HG02588 (cell line): ENCODE measurements around the gene CPT1A.

Source experiments
- ATAC-seq: cut with Tn5 transposase; IDR thresholded peaks from one replicate; pipeline ENCODE4 v1.9.1; 2021; ENCODE audit warnings: mild to moderate bottlenecking, moderate library complexity; ENCODE audit not compliant: unreplicated experiment

CPT1A gene

GRCh38 chr11:68804786-68805185, 36.9 kb downstream of the CPT1A start:
- no peak for ATAC-seq

DNA sequence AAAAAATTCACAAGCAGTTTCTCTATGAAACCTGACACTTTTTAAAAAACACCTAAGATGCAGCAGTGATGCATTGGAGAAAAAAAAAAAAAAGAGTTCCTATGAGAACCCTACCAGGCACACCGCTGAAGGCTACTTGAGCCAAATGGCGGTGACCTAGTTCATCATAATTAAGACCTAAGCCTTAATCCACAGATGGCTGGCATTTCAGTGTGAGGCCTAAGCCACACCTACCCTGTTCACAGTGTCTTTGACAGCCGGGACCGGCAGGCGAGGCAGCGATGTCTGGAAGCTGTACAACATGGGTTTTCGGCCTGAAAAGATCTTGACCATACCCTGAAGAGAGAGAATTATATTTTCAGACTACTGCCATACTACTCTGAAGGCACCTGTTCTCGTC, 38.0 kb downstream of the CPT1A start:
- no peak for ATAC-seq

DNA sequence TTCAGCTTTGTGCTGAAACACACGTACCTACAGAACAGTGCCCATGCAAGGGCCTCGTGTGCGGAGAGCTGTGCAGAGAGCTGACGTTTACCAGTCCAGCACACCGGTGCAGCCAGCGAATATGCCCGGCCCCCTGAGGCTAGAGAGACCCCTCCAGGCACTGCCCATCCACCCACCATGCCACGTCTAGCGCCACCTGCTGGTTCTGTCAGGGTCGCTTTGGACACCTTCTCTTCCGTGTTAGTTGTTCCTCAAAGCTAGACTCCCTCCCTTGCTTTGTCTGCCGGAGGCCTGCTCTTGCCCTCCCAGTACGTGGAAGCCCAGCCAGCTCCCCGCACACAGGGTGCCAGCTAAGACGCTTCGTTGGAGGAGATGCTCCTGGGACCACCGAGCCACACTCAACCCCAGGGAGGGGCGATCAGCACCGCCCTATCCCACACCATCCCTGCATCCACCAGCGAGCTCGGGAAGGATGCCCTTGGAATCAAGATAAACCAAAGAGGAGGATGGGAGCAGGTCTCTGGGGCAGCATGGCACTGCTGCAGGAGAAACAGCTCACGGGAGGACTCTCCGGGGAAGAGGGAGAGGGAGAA, 43.4 kb downstream of the CPT1A start:
- no peak for ATAC-seq

GRCh38 chr11:68796801-68797200, 44.9 kb downstream of the CPT1A start:
- ATAC-seq: no peak

GRCh38 chr11:68792400-68792966, 49.2 kb downstream of the CPT1A start:
- no peak for ATAC-seq

DNA sequence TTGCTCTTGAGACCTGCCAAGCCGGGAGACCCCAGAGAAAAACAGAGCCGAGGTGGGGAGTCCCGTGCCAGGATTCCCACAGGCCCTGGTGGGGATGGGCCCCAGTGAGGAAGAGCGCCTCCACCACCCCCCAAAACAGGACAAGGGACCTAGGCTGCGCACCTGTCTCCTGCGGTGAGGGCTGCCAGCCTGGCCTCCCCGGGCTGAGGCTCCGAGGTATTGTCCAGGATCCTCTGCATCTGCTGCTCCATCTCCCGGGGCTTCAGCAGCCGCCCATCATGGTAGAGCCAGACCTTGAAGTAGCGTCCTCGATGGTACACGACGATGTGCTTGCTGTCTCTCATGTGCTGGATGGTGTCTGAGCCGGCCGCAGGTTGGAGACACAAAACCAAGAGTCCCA, 57.1 kb downstream of the CPT1A start:
- ATAC-seq: no peak

DNA sequence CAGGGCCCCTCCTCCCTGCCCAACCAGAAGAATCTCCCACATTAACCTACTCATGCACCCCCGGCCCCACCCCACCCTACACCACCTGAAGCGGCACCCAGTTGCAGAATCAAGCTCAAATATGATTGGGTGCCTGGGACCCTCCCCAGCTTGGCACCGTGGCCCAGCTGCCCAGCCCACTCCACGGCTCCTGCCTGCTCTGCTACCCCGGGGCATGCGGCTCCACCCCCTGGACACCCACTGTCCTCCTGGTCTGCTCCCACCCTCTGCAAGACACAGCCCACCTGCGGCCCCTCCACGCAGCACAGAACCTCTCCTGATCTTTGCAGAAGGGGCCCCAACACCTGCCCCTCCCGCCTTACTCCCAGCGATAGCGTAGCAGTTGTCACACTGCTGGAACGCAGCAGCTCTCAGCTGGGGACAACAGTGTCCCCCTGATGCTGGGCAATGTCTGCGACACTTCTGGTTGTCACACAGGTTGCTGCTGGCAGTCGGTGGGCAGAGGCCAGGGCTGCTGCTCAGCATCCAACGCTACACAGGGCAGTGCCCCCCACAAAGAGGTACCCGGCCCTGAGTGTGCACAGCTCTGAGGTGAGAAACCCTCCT, 58.4 kb downstream of the CPT1A start:
- no peak for ATAC-seq

- no peak for ATAC-seq
Observed at GRCh38 chr11:68782711-68783110, 59.0 kb downstream of the CPT1A start.

GRCh38 chr11:68780829-68781228, 60.9 kb downstream of the CPT1A start:
- ATAC-seq: no peak

DNA sequence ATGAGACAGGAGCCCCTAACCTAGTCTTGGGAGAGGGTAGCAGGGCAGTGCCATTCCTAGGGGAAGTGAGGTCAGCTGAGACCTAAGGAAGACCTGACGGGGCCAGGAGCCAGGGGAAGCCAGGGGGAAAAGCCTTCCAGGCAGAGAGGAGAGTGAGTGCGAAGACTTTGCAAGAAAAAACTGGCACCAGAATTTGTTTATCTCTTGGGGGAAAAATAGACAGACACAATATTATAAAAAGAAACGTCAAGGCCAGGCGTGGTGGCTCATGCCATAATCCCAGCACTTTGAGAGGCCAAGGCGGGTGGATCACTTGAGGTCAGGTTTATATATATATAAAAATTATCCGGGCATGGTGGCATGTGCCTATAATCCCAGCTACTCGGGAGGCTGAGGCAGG, 63.5 kb downstream of the CPT1A start:
- ATAC-seq: no peak

DNA sequence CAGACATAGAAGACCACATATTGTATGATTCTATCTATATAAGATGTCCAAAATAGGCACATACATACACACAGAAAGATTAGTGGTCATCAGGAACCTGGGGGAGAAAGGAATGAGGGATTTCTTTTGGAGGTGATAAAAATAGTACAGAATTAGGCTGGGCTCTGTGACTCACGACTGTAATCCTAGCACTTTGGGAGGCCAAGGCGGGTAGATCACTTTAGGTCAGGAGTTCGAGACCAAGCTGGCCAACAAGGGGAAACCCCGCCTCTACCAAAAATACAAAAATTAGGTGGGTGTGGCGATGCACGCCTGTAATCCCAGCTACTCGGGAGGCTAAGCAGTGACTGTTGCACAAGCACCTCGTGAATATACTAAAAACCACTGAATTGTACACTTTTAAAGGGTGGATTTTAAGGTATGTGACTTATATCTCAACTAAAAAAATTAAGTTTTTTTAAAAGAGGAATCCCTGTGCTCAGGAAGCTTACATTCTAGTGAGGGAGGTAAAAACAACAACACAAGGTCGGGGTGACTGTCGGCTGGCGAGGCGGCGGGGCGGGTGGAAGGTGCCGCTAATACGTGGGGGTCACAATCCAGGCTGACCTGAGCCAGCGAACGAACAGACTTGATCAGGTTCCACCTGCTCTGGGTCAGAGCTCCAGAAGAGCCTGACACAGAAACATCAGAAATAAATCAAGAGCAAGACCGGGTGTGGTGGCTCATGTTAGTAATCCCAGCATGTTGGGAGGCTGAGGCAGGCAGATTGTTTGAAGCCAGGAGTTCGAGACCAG, 65.1 kb downstream of the CPT1A start:
- no peak for ATAC-seq

GRCh38 chr11:68775951-68776388, 65.7 kb downstream of the CPT1A start:
- no peak for ATAC-seq

DNA sequence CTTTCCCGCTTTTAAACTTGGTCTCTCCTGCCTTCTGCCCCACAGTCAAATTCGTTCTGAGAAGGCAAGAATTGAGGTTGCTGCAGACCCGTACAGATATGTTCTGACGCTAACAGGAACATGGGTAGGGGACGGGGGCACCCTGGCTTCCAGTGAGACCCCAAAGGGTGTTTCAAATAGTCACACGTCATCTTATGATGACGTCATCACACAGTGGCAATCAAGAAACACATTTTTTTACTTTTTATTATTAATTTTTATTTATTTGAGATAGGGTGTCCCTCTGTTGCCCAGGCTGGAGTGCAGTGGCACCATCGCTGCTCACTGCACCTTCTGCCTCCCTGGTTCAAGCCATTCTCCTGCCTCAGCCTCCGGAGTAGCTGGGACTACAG, 67.5 kb downstream of the CPT1A start:
- no peak for ATAC-seq

GRCh38 chr11:68773521-68774193, 68.1 kb downstream of the CPT1A start:
- ATAC-seq: no peak

DNA sequence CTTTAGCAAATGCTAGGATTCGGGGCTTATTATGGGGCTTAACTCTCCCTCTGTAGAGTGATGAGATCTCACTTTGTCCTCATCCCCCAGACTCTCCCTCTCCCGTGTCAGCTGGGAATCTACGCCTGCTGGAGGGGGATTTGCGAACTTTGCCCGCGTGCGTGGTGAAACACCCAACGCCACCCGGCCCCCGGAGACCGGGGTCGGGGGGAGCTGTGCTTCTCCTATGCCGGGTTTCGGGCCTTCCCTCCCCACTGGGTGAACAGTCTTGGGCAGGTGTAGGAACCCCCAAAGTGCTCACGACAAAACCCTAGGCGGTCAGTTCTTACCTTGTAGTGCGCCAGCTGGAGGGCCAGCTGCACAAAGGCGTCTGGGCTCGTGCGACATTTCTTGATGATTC, 68.8 kb downstream of the CPT1A start:
- no peak for ATAC-seq

- ATAC-seq: no peak
Observed at GRCh38 chr11:68770781-68771180, 70.9 kb downstream of the CPT1A start.

DNA sequence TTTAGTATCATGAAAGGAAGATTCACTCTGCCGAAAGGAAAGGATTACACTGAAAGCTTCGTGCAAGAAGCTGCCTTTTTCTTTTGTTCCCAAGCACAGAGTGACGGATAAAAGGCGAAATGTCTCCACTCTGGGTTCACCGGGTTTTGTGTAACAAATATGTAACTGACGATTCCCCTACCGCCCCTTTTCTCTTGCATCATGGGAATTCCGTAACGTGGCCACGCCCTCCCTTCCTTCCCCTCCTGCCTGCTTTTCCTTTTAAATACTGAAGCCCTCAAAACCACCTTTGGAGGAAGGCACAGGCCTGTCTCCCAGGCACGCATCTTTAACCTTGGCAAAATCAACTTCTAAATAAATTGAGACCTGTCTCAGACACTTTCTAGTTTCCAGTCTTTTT, 74.0 kb downstream of the CPT1A start:
- no peak for ATAC-seq

DNA sequence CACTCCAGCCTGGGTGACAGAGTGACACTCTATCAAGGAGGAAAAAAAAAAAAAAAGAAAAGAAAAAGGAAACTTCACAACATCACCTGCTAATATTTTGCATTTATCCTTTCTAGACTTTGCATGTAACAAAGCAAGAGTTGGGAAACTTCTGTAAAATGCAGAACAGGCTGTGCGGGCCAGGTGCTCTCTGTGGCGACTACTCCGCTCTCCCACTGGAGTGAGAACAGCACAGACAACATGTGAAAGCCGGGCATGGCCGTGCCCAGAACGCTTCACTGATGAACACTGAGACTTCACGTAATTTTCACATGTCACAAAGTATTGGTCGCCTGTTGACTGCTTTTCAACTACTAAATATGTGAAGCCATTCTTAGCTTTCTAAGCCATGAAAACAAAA, 74.9 kb downstream of the CPT1A start:
- ATAC-seq: no peak

DNA sequence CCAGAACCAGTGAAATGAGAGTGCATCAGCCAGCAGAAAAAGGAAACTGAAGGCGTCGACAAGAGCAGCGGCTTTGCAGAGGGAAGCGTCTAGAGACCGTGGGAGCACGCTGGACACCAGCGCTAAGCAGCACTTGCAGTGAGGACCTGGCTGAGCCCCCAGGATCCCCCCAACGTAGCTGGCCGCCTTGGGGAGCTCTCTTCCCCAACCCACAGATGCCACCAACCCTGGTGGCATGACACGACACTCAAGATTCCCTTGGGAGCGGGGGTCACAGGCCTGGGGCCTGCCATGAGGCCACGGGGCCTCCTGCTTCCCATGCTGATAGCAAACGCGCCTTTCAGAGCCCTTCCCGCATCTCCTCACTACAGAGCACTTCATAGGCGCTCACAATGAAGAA, 77.0 kb downstream of the CPT1A start:
- no peak for ATAC-seq

GRCh38 chr11:68763926-68764657, 77.6 kb downstream of the CPT1A start:
- ATAC-seq: no peak
